ENCODE results near the gene ALDH1L1. TPM values are rescaled to one million over a fixed set of nuclear protein-coding genes. Genes with fewer than 3 reads are reported as not detected.

ALDH1L1 gene
- total and polyA plus RNA-seq, 2 of the 4 experiments (the other 2 are of a cell fraction), result not detected

- in situ Hi-C loops (cut with MboI; ENCODE audit: low sequenced_read_pairs) (loop anchor here (5.0 kb wide), 1 partner anchor 257 kb away; no protein-coding TSS in a partner anchor), intact Hi-C loops (cut with micrococcal nuclease) (loop anchor here (5.0 to 10.0 kb wide), 4 partner anchors 158 to 392 kb away; partner anchors contain the start of genes CHST13 and ZXDC), dilution Hi-C loops (cut with HindIII; ENCODE audit: low sequenced_read_pairs, unreplicated experiment) (no loop called here)
- no peak for TF ChIP-seq FOS (IDR thresholded peaks at IDR 0.05; ENCODE audit: low read depth, low read length)
- TF ChIP-seq ELK1 (IDR thresholded peaks at IDR 0.05; ENCODE audit: borderline replicate concordance, low read depth, low read length), result no peak
- TF ChIP-seq RCOR1 (IDR thresholded peaks at IDR 0.05; ENCODE audit: insufficient replicate concordance, low read length), result no peak
- TF ChIP-seq SMC3 (IDR thresholded peaks at IDR 0.05; ENCODE audit: low read depth, low read length), result no peak
- TF ChIP-seq MAZ (IDR thresholded peaks at IDR 0.05; ENCODE audit: borderline replicate concordance, low read depth, low read length), result no peak
- no peak for TF ChIP-seq CTCF (conservative IDR thresholded peaks at IDR 0.05; ENCODE audit: low read depth, low read length)
- TF ChIP-seq POLR2A (IDR thresholded peaks at IDR 0.05; ENCODE audit: low read depth, low read length), result no peak
- TF ChIP-seq USF2 (IDR thresholded peaks at IDR 0.05; ENCODE audit: low read depth, low read length), result no peak
- TF ChIP-seq CEBPB (IDR thresholded peaks at IDR 0.05; ENCODE audit: low read depth, low read length), result no peak
- no peak for TF ChIP-seq RAD21 (IDR thresholded peaks at IDR 0.05; ENCODE audit: low read length)
- no peak for TF ChIP-seq NFE2L2 (IDR thresholded peaks at IDR 0.05; ENCODE audit: low read depth, low read length)
- no peak for TF ChIP-seq RFX5 (IDR thresholded peaks at IDR 0.05; ENCODE audit: low read depth, low read length)
- TF ChIP-seq BHLHE40 (IDR thresholded peaks at IDR 0.05; ENCODE audit: low read depth, low read length), result no peak
- Histone ChIP-seq H4K91ac (ENCODE audit: insufficient read depth, low read depth, low read length) (no peak overlapping the region), H3K4me1 (ENCODE audit: control insufficient read depth, insufficient read depth, low read length) (no peaks in the 10 kb centered on the region), H3K14ac (replicated peaks; ENCODE audit: low read depth, low read length) (no peak overlapping the region), H3K9me3 (ENCODE audit: control insufficient read depth, insufficient read depth, low read length) (no peaks in the 10 kb centered on the region), H3K4me2 (ENCODE audit: low read depth, low read length) (no peak overlapping the region), H2BK20ac (ENCODE audit: low read depth, low read length) (no peak overlapping the region), H3K4ac (ENCODE audit: low read depth, low read length) (no peak overlapping the region), H3K79me1 (ENCODE audit: low read depth in 1 of 2, low read length in 2 of 2) (no peaks in the 10 kb centered on the region), H3K27me3 (ENCODE audit: control insufficient read depth, insufficient read depth, low read length) (peaks cover 48% of the 10 kb centered on the region), H3K9me1 (ENCODE audit: insufficient read depth, low read length) (no peaks in the 10 kb centered on the region), H3K27ac (ENCODE audit: insufficient read depth, low read length) (no peak overlapping the region), H2BK5ac (ENCODE audit: low read depth, low read length, poor library complexity, severe bottlenecking) (no peak overlapping the region), H3K4me3 (ENCODE audit: insufficient read depth, low read depth, low read length) (no peak overlapping the region), H3K36me3 (ENCODE audit: control insufficient read depth, insufficient read depth, low read length) (no peaks in the 10 kb centered on the region), H4K8ac (ENCODE audit: low read depth in 2 of 2, low read length in 2 of 2) (no peak overlapping the region), H3K23ac (ENCODE audit: low read depth, low read length) (no peak overlapping the region), H2AK5ac (ENCODE audit: low read depth, low read length) (no peak overlapping the region), H4K20me1 (ENCODE audit: insufficient read depth, low read length) (no peaks in the 10 kb centered on the region), H3K9ac (ENCODE audit: low read depth, low read length) (no peak overlapping the region), H2BK120ac (ENCODE audit: low read depth, low read length) (no peak overlapping the region), H4K5ac (ENCODE audit: low read depth, low read length) (no peak overlapping the region), H3K18ac (ENCODE audit: low read depth, low read length) (no peak overlapping the region), H2BK15ac (ENCODE audit: low read depth, low read length) (no peak overlapping the region), H3K56ac (ENCODE audit: extremely low read depth, insufficient read depth, low read length) (no peak overlapping the region), H2AFZ (replicated peaks; ENCODE audit: low read length, poor library complexity) (no peak overlapping the region), H2AK9ac (replicated peaks; ENCODE audit: low read depth, low read length, poor library complexity) (no peak overlapping the region)
- ATAC-seq (ENCODE audit: low read depth), result no peak
- CTCF ChIA-PET, result no interaction called here
- POLR2A ChIA-PET (ENCODE audit: unreplicated experiment), result no interaction called here
- no peak for DNase-seq
- BruUV-seq (replicated peaks), result no TSS peak
- WGBS, 2 experiments (ENCODE audit: extremely low coverage in 2 of 2, insufficient read length in 1 of 2), result 67% methylated on average over 1 of the region's 15 CpGs; no CpG with 5 or more reads in 1 of the 2 experiments
Measured at GRCh38 chr3:126130081-126130855, 50.1 kb downstream of the ALDH1L1 start.
